GM12878 (cell line): ENCODE measurements around the gene NECTIN1. TPM values are rescaled to one million over a fixed set of nuclear protein-coding genes. Genes with fewer than 3 reads are reported as not detected.

Experiments
- ATAC-seq: fragments of 200-7000 bp; cut with Tn5 transposase; 3 replicates; pipeline ENCODE4 v1.9.1; 2020; ENCODE audit warnings: mild to moderate bottlenecking, moderate library complexity
- BruUV-seq: library from RNA; stranded (reverse); fragments of 400-500 nt; replicated peaks from 2 replicates; lab custom pipeline; 2021; lab: Mats Ljungman, UMichigan
- CTCF ChIA-PET: fragments of 300-600 bp; sonication (Branson Sonifier 250); formaldehyde crosslinking; extraction: SDS; loops from one replicate; lab custom pipeline; 2021; ENCODE audit warnings: inconsistent platforms; lab: Yijun Ruan, JAX
- POLR2A ChIA-PET: fragments of 350-600 bp; formaldehyde crosslinking; extraction: SDS; loops from one replicate; lab custom pipeline; 2021; ENCODE audit warnings: inconsistent platforms; lab: Charles Lee
- RAD21 ChIA-PET: fragments of 300-600 bp; sonication (Branson Sonifier 250); formaldehyde crosslinking; loops from one replicate; lab custom pipeline; 2023; ENCODE audit warnings: antibody characterized with exemption; ENCODE audit not compliant: unreplicated experiment; lab: Charles Lee
- SMC1A ChIA-PET: fragments of 300-600 bp; sonication (Branson Sonifier 250); formaldehyde crosslinking; loops from one replicate; lab custom pipeline; 2023; ENCODE audit not compliant: unreplicated experiment, uncharacterized antibody; lab: Charles Lee
- DNase-seq: peaks from one replicate; pipeline ENCODE4 v3.0.0-alpha.2; 2011; ENCODE audit warnings: low read depth, low spot score
- FAIRE-seq: peaks from 3 replicates; lab custom pipeline; 2011; peaks lifted over from hg19 to GRCh38; lab: Jason Lieb, UNC
- H2AFZ ChIP-seq: 2 replicates; pipeline ENCODE4 v1.6.0; 2011; ENCODE audit warnings: low read depth, low read length, control low read depth; ENCODE audit not compliant: control insufficient read depth
- H3K27ac ChIP-seq: 2 replicates; pipeline ENCODE4 v1.5.1; 2011; ENCODE audit warnings: control low read depth; ENCODE audit not compliant: control insufficient read depth, insufficient read depth
- H3K27me3 ChIP-seq, 2 experiments: replicated peaks in 1 of 2; 2 replicates each; pipeline versions ENCODE4 v1.6.0 to v1.6.1; 2011; ENCODE audit warnings: low read length in 1 of 2; ENCODE audit not compliant: control insufficient read depth in 2 of 2, insufficient read depth in 2 of 2
- H3K36me3 ChIP-seq, 2 experiments: 2 replicates each; pipeline ENCODE4 v1.5.1; 2011; ENCODE audit warnings: low read length in 1 of 2; ENCODE audit not compliant: control insufficient read depth in 2 of 2, insufficient read depth in 2 of 2
- H3K4me1 ChIP-seq: 2 replicates; pipeline ENCODE4 v1.6.1; 2011; ENCODE audit warnings: mild to moderate bottlenecking, low read length, moderate library complexity, mixed read lengths; ENCODE audit not compliant: control insufficient read depth, insufficient read depth
- H3K4me2 ChIP-seq: 2 replicates; pipeline ENCODE4 v1.6.0; 2011; ENCODE audit warnings: control low read depth; ENCODE audit not compliant: control insufficient read depth, insufficient read depth
- H3K4me3 ChIP-seq: fragments of 200-600 bp; sonication (generic); 2 replicates; pipeline ENCODE4 v1.5.1; 2016
- H3K79me2 ChIP-seq: 2 replicates; pipeline ENCODE4 v1.6.0; 2011; ENCODE audit warnings: low read length; ENCODE audit not compliant: control insufficient read depth, insufficient read depth
- H3K9ac ChIP-seq: 2 replicates; pipeline ENCODE4 v1.8.0; 2011; ENCODE audit warnings: low read length, control low read depth, mixed read lengths; ENCODE audit not compliant: control insufficient read depth, insufficient read depth
- H3K9me3 ChIP-seq: replicated peaks from 3 replicates; pipeline ENCODE4 v1.5.1; 2011; ENCODE audit warnings: mild to moderate bottlenecking, low read length; ENCODE audit not compliant: control insufficient read depth, insufficient read depth
- H4K20me1 ChIP-seq: 2 replicates; pipeline ENCODE4 v1.6.0; 2011; ENCODE audit not compliant: control insufficient read depth, insufficient read depth
- IKZF1 ChIP-seq: fragments of 450-650 bp; conservative IDR thresholded peaks from 2 replicates; pipeline ENCODE4 v1.6.1; 2017; ENCODE audit warnings: antibody characterized with exemption, mild to moderate bottlenecking
- MTA3 ChIP-seq: IDR thresholded peaks from 2 replicates; pipeline ENCODE4 v1.6.1; 2012; ENCODE audit warnings: low read length, inconsistent platforms, borderline replicate concordance
- MXI1 ChIP-seq: fragments of 150-350 bp; IDR thresholded peaks from 2 replicates; pipeline ENCODE4 v1.6.1; 2011; ENCODE audit warnings: low read depth, mild to moderate bottlenecking, inconsistent platforms, low read length, improper control_type of control experiment
- NKRF ChIP-seq: fragments of 450-650 bp; conservative IDR thresholded peaks from 2 replicates; pipeline ENCODE4 v1.6.1; 2017; ENCODE audit warnings: mild to moderate bottlenecking, moderate library complexity
- PAX5 ChIP-seq: IDR thresholded peaks from 2 replicates; pipeline ENCODE4 v1.6.1; 2011; ENCODE audit warnings: low read depth, low read length, borderline replicate concordance
- REST ChIP-seq: IDR thresholded peaks from 2 replicates; pipeline ENCODE4 v1.6.1; 2012; ENCODE audit warnings: mild to moderate bottlenecking, low read depth, low read length
- SPI1 ChIP-seq: IDR thresholded peaks from 2 replicates; pipeline ENCODE4 v1.6.1; 2011; ENCODE audit warnings: low read depth, mild to moderate bottlenecking, low read length, moderate library complexity, borderline replicate concordance; ENCODE audit not compliant: insufficient read depth
- SUZ12 ChIP-seq: fragments of 200-600 bp; sonication (generic); IDR thresholded peaks from one replicate; pipeline ENCODE4 v1.6.1; 2018; ENCODE audit warnings: antibody characterized with exemption, mild to moderate bottlenecking; ENCODE audit not compliant: unreplicated experiment
- TARDBP ChIP-seq: IDR thresholded peaks from 2 replicates; pipeline ENCODE4 v1.6.1; 2016; ENCODE audit warnings: borderline replicate concordance
- TBL1XR1 ChIP-seq: IDR thresholded peaks from 2 replicates; pipeline ENCODE4 v1.6.1; 2012; ENCODE audit warnings: low read depth, low read length, improper control_type of control experiment
- WRNIP1 ChIP-seq: IDR thresholded peaks from 2 replicates; pipeline ENCODE4 v1.6.1; 2011; ENCODE audit warnings: low read depth, low read length, improper control_type of control experiment, borderline replicate concordance
- ZNF592 ChIP-seq: fragments of 450-650 bp; IDR thresholded peaks from 2 replicates; pipeline ENCODE4 v1.6.1; 2017; ENCODE audit warnings: mild to moderate bottlenecking, moderate library complexity
- WGBS: methylation state at CpG from one replicate; pipeline ENCODE4 v1.1.6; 2016; ENCODE audit warnings: low lambda C conversion rate; ENCODE audit not compliant: insufficient replicate concordance, insufficient coverage; ENCODE audit errors: missing lambda C conversion rate; 5-methylcytosine and 5-hydroxymethylcytosine counted together
- in situ Hi-C: fragments of 300-500 bp; cut with MboI; formaldehyde crosslinking; loops from 9 replicates; pipeline ENCODE4 v1.14.3; 2018; ENCODE audit warnings: mixed read lengths
- intact Hi-C: fragments of 100-400 bp; cut with micrococcal nuclease; formaldehyde crosslinking; loops from one replicate; pipeline ENCODE4 v1.14.2; 2022; ENCODE audit not compliant: unreplicated experiment
- polyA plus RNA-seq, 11 experiments: library from polyadenylated mRNA; depleted of rRNA in 4 of 11; unstranded in 6 of 11; stranded (reverse) in 5 of 11; fragments of >200 nt; fragmentation: Nextera tagmentation in 4 of 11; fragmentation: Illumina TruSeq in 1 of 11; extraction: Ambion mirVana in 4 of 11; extraction: Trizol in 1 of 11; gene quantifications; 1 replicate in 1 of 11; 2 replicates in 10 of 11; pipeline versions ENCODE4 v1.2.1 to v1.2.3, GENCODE V29; 2011 to 2016; ENCODE audit warnings: inconsistent platforms in 2 of 11, missing spikeins in 2 of 11, low read depth in 1 of 11
- total RNA-seq, 4 experiments: library from RNA; depleted of rRNA in 3 of 4; stranded (reverse); fragments of >200 nt in 3 of 4; fragmentation: Illumina TruSeq in 1 of 4; extraction: Trizol in 1 of 4; gene quantifications; 2 replicates each; pipeline versions ENCODE4 v1.2.1 to v1.2.3, GENCODE V29; 2013 to 2021
- TF ChIP-seq, protein P1 (sequence below): IDR thresholded peaks from 2 replicates; pipeline ENCODE4 v1.6.1; 2012; ENCODE audit warnings: low read length, inconsistent platforms

Gene NECTIN1
- total and polyA plus RNA-seq, 10 of the 15 experiments (the other 5 are each of a cell fraction or from before 2014, with no cell fraction given), result 0.97 to 9.2 (median 2.3) TPM

- no peak for FAIRE-seq
- SMC1A ChIA-PET, result no interaction called here
- H3K4me1 ChIP-seq, result no peaks in the 10 kb centered on the region
- 57% methylated on average over 5 of the region's 5 CpGs for WGBS
- no peak overlapping the region for H3K4me2 ChIP-seq
- H3K36me3 ChIP-seq, result no peaks in the 10 kb centered on the region
- in situ Hi-C loops (no loop called here), intact Hi-C loops (no loop called here)
- no peak for ATAC-seq
- RAD21 ChIA-PET, result no interaction called here
- no peak overlapping the region for H3K4me3 ChIP-seq
- DNase-seq, result no peak
- no TSS peak for BruUV-seq
- H3K9me3 ChIP-seq, result no peaks in the 10 kb centered on the region
- no peaks in the 10 kb centered on the region for H4K20me1 ChIP-seq
- H2AFZ ChIP-seq, result no peak overlapping the region
- no peaks in the 10 kb centered on the region; a peak in 1 of 4 replicates for H3K27me3 ChIP-seq
- H3K27ac ChIP-seq, result no peak overlapping the region
- H3K79me2 ChIP-seq, result no peaks in the 10 kb centered on the region
- CTCF ChIA-PET, result interaction anchor here (0.9 kb wide), 1 partner anchor 117 kb away, joined by 4 read pairs; no protein-coding TSS in a partner anchor
- H3K9ac ChIP-seq, result no peak overlapping the region
- POLR2A ChIA-PET, result no interaction called here
- TF ChIP-seq PAX5 (no peak), SUZ12 (no peak), WRNIP1 (no peak), IKZF1 (no peak), REST (no peak), MTA3 (no peak), SPI1 (no peak), MXI1 (no peak), TARDBP (no peak), ZNF592 (no peak), NKRF (no peak), TBL1XR1 (no peak)
- TF ChIP-seq, protein P1, sequence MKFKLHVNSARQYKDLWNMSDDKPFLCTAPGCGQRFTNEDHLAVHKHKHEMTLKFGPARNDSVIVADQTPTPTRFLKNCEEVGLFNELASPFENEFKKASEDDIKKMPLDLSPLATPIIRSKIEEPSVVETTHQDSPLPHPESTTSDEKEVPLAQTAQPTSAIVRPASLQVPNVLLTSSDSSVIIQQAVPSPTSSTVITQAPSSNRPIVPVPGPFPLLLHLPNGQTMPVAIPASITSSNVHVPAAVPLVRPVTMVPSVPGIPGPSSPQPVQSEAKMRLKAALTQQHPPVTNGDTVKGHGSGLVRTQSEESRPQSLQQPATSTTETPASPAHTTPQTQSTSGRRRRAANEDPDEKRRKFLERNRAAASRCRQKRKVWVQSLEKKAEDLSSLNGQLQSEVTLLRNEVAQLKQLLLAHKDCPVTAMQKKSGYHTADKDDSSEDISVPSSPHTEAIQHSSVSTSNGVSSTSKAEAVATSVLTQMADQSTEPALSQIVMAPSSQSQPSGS, result no peak
Measured at GRCh38 chr11:119591836-119592310, 137.1 kb downstream of the NECTIN1 start.
